ENCODE measurements around the gene CCAR1. TPM values are rescaled to one million over a fixed set of nuclear protein-coding genes. Genes with fewer than 3 reads are reported as not detected.
"Not testable (repeated sequence)": the region's sequence is repeated elsewhere in the genome, so short reads cannot be mapped to it uniquely, and the experiment has no call there.

The CCAR1 gene
- total RNA-seq, 1 donor from 2014 or later = 63.2 TPM

DNA sequence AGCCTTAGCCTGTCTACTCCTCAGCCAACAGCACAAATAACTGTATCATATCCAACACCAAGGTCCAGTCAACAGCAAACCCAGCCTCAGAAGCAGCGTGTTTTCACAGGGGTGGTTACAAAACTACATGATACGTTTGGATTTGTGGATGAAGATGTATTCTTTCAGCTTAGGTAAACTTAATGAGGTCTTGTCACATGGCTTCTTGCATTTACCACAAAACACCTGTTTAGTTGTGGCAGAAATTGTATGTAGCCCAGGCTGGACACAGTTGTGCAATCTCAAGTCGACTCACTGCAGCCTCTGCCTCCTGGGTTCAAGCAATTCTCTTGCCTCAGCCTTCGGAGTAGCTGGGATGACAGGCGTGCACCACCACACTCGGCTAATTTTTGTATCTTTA is 21.4 kb downstream of the CCAR1 start:
- H3K4me3 ChIP-seq (ENCODE audit: low read depth, low read length) = no peak overlapping the region
- TF ChIP-seq, protein P1, sequence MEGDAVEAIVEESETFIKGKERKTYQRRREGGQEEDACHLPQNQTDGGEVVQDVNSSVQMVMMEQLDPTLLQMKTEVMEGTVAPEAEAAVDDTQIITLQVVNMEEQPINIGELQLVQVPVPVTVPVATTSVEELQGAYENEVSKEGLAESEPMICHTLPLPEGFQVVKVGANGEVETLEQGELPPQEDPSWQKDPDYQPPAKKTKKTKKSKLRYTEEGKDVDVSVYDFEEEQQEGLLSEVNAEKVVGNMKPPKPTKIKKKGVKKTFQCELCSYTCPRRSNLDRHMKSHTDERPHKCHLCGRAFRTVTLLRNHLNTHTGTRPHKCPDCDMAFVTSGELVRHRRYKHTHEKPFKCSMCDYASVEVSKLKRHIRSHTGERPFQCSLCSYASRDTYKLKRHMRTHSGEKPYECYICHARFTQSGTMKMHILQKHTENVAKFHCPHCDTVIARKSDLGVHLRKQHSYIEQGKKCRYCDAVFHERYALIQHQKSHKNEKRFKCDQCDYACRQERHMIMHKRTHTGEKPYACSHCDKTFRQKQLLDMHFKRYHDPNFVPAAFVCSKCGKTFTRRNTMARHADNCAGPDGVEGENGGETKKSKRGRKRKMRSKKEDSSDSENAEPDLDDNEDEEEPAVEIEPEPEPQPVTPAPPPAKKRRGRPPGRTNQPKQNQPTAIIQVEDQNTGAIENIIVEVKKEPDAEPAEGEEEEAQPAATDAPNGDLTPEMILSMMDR (conservative IDR thresholded peaks at IDR 0.05; ENCODE audit: low read depth, low read length) = no peak
- no peak for DNase-seq (ENCODE audit: low read depth)

DNA sequence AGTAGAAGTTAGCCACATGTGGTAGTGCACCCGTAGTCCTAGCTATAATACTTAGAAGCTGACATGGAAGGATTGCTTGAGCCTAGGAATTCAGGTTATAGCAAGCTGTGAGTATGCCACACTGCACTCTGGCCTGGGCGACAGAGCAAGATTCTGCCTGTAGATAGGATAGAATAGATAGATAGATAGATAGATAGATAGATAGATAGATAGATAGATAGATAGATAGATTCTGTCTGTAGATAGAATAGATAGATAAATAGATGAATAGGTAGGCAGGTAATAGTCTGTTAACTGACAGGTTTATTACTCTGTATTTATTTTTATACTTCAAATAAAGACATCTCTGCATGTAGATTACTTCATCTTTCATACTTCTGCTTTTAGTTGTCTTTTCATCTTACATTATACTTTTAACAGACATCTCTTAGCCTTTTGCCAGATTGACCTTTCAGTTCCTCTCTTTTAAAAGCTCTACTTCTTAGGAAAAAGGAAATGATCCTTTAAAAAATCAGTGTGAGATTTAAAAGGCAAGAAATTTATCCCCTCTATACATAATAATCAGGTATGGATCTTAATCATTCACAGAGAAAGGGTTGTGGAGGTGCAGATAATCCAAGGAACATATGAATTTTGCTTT is 31.8 kb downstream of the CCAR1 start:
- TF ChIP-seq, protein P1 (conservative IDR thresholded peaks at IDR 0.05; ENCODE audit: low read depth, low read length) = no peak
- no peak for DNase-seq (ENCODE audit: low read depth)
- no peak overlapping the region for H3K4me3 ChIP-seq (ENCODE audit: low read depth, low read length)

DNA sequence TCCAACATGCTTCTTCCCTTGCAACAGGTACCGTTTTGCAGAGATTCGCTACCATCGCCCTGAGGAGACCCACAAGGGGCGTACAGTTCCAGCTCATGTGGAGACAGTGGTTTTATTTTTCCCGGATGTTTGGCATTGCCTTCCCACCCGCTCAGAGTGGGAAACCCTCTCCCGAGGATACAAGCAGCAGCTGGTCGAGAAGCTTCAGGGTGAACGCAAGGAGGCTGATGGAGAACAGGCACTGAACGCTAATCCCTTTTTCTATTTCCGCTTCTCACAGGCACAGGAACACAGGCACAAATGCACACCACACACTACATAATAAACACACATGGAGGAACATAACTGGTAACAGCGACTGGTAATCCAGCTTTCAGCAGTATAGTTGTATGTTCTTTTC is 35.2 kb downstream of the CCAR1 start:
- no peak for DNase-seq (ENCODE audit: low read depth)
- H3K4me3 ChIP-seq (ENCODE audit: low read depth, low read length) = no peak overlapping the region
- TF ChIP-seq, protein P1 (conservative IDR thresholded peaks at IDR 0.05; ENCODE audit: low read depth, low read length) = no peak

DNA sequence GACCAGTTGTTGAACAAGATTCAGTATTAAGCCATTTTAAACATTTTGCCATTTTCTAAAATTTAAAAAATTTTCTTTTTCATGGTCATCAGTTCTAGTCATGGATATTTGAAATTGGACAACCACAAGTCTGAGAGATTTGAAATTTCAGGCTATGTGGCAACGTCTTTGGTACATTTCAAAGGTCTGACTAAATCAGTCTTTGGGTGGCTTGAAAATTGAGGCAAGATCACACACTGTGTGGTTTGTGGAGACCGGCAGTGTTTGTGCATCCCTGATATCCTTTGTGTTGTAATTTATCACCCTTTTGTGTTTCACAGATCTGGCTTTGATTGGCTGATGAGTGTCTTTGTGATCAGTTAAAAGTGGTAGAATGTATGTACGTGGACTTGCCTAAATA is 35.7 kb downstream of the CCAR1 start:
- H3K4me3 ChIP-seq (ENCODE audit: low read depth, low read length) = no peak overlapping the region
- TF ChIP-seq, protein P1 (conservative IDR thresholded peaks at IDR 0.05; ENCODE audit: low read depth, low read length) = no peak
- DNase-seq (ENCODE audit: low read depth) = no peak

DNA sequence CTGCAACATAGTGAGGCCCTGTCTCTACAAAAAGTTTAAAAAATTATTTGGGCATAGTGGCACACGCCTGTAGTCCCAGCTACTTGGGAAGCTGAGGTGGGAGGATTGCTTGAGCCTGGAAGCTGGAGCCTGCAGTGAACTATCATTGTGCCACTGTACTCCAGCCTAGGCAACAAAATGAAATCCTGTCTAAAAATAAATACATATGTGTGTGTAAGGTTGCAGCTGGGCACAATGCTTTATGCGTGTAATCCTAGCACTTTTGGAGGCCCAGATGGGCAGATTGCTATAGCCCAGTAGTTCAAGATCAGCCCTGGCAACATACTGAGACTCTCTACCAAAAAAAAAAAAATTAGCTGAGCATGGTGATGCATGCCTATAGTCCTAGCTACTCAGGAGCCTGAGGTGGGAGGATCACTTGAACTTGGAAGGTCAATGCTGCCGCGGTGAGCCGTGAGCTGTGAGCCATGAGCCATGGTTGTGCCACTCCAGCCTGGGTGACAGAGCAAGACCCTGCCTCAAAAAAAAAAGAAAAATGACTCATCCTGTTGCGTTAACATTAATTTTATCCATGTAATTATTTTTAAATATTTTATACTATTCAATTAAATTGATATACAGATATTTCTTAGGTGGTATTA is 38.3 kb downstream of the CCAR1 start:
- H3K4me3 ChIP-seq (ENCODE audit: low read depth, low read length) = no peak overlapping the region
- DNase-seq (ENCODE audit: low read depth) = no peak
- TF ChIP-seq, protein P1 (conservative IDR thresholded peaks at IDR 0.05; ENCODE audit: low read depth, low read length) = no peak

DNA sequence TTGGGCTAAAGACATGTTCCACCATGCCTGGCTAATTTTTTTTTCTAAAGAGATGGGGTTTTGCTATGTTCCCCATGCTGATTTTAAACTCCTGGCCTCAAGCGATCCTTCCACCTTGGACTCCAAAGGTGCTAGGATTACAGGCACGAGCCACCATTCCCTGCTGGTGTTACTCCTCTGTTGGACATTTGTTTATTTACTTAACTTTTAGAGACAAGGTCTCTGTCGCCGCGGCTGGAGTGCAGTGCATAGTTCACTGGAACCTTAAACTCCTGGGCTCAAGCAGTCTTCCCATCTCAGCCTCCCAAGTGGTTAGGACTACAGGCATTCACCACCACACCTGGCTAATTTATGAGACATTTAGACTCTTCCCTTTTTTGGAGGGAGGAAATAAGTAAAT is 38.9 kb downstream of the CCAR1 start:
- no peak overlapping the region for H3K4me3 ChIP-seq (ENCODE audit: low read depth, low read length)
- TF ChIP-seq, protein P1 (conservative IDR thresholded peaks at IDR 0.05; ENCODE audit: low read depth, low read length) = no peak
- DNase-seq (ENCODE audit: low read depth) = no peak

DNA sequence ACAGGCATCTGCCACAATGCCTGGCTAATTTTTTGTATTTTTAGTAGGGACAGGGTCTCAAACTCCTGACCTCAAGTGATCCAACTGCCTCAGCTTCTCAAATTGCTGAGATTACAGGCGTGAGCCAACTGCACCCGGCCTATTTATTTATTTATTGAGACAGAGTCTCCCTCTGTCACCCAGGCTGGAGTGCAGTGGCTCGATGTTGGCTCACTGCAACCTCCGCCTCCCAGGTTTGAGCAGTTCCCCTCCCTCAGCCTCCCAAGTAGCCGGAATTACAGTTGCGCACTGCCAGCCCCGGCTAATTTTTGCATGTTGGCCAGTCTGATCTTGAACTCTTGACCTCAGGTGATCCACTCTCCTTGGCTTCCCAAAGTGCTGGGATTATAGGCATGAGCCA is 46.4 kb downstream of the CCAR1 start:
- H3K4me3 ChIP-seq (ENCODE audit: low read depth, low read length); DNase-seq (ENCODE audit: low read depth): not testable (repeated sequence)

Data from epithelial cell of proximal tubule (primary cell).